ENCODE measurements around the gene TLE2. TPM values are rescaled to one million over a fixed set of nuclear protein-coding genes. Genes with fewer than 3 reads are reported as not detected.

TLE2 gene
- total and polyA plus RNA-seq, 3 donors from 2014 or later: 30.2 to 76.6 (median 70.5) TPM

DNA sequence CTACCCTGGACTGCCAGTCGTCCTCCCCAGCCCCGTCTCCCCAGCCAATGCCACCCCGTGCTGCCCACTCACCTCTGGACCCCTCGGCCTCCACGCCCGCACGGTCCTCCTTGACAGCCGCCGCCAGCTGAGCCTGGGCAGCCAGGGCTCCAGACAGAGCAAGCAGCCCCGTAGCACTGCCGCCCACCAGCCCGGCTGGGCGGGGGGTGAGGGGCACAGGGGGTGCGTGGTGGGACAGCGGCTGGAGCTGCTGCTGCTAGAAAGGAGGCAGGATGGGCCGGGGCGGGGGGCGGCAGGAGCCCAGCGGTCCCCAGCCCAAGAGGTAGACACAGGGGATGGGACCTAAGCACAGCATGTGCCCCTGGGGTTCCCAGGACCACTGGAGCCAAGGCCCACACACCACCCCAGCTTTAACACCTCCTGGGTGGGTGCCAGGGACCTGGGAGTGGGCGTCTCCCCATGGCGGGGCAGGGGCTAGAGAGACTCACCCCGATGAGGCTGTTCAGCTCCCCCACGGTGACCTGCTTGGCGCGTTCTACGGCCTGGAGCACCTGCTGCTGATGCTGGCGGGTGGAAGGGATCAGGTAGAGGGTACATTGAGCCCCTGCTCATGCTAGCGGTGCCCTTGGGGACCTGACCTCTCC is 9.7 kb downstream of the TLE2 start:
- H3K27me3 ChIP-seq: no peaks in the 10 kb centered on the region
- H3K36me3 ChIP-seq (ENCODE audit: low read depth, missing control alignments): no peaks in the 10 kb centered on the region
- DNase-seq: no peak
- no peak overlapping the region for H3K4me3 ChIP-seq
- TF ChIP-seq CTCF (IDR thresholded peaks at IDR 0.05): no peak
- no peak for TF ChIP-seq POLR2A (IDR thresholded peaks at IDR 0.05)
- intact Hi-C loops (cut with DNase I; ENCODE audit: low total_unique reads): no loop called here
- no peaks in the 10 kb centered on the region for H3K9me3 ChIP-seq
- peak overlapping the region; percentile 54 to 64 for H3K27ac ChIP-seq
- WGBS, 2 donors: 90 to 91% methylated on average over 4 to 28 of the region's 28 CpGs
- no peaks in the 10 kb centered on the region for H3K4me1 ChIP-seq

DNA sequence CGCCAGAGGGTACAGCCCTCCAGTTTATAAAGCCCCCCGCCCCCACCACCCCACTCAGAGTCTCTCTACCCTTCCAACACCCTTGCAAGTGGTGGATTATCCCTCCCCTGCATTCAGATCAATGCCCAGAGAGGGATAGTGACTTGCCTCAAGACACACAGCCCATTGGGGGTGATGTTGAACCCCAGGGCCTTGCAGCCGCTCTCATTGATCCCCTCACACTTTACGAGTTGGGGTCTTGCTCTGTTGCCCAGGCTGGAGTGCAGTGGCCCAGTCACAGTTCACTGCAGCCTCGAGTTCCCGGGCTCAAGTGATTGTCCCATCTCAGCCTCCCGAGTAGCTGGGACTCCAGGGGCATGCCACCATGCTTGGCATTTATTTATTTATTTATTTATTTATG is 11.2 kb downstream of the TLE2 start:
- Histone ChIP-seq H3K4me3 (no peak overlapping the region), H3K4me1 (no peaks in the 10 kb centered on the region), H3K9me3 (no peaks in the 10 kb centered on the region), H3K27me3 (no peaks in the 10 kb centered on the region), H3K36me3 (ENCODE audit: low read depth, missing control alignments) (no peaks in the 10 kb centered on the region), H3K27ac (no peak overlapping the region)
- TF ChIP-seq POLR2A (IDR thresholded peaks at IDR 0.05): no peak
- TF ChIP-seq CTCF (IDR thresholded peaks at IDR 0.05): no peak
- 98 to 99% methylated on average over 6 to 7 of the region's 7 CpGs for whole genome bisulfite sequencing, 2 donors
- intact Hi-C loops (cut with DNase I; ENCODE audit: low total_unique reads): no loop called here
- no peak for DNase-seq

DNA sequence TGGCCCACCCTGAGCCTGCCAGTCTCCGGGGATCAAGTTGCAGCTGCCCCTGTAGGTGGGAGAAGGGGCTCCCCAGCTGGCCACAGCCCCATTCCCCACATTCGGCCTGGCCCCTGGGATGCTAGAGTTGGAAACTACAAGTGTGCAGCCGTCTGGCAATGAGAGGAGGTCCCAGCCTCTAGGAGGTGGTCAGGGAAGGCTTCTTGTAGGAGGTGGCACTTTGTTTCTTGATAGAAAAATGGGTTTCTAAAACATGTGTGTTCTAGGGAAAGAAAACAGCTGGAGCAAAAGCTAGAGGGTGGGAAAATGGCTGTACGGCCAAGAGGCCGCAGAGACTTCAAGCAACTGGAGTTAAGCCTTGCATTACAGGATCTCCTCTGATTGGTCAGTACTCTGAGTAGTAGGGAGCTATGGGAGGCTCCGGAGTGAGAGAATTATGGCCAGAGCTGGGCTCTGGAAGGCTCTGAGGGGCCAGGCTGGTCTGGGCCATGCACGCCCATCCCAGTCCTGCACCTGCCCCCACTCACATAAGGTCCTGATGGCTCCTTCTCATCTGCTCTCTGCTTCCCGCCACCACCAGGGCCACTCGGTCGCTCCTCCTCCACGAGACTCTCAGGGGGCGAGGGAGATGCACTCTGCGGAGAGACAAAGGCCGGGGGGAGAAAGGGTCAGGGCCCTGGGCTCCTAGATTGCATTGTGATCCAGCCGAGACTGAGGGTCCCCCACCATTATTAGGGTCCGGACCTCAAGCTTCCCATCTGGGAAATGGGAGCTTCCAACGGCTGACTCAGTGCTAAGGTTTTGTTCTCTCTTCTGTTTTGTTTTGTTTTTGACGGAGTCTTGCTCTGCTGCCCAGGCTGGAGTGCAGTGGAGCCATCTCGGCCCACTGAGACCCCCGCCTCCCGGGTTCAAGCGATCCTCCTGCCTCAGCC is 13.7 kb downstream of the TLE2 start:
- intact Hi-C loops (cut with DNase I; ENCODE audit: low total_unique reads): no loop called here
- no peak for TF ChIP-seq POLR2A (IDR thresholded peaks at IDR 0.05)
- TF ChIP-seq CTCF (IDR thresholded peaks at IDR 0.05): no peak
- Histone ChIP-seq H3K4me3 (no peak overlapping the region), H3K27me3 (no peaks in the 10 kb centered on the region), H3K27ac (no peak overlapping the region), H3K36me3 (ENCODE audit: low read depth, missing control alignments) (no peaks in the 10 kb centered on the region), H3K4me1 (no peaks in the 10 kb centered on the region), H3K9me3 (no peaks in the 10 kb centered on the region)
- no peak for DNase-seq
- 94% methylated on average over 22 of the region's 22 CpGs for WGBS, 2 donors

- WGBS, 2 donors: 98 to 100% methylated on average over 8 of the region's 8 CpGs
- intact Hi-C loops (cut with DNase I; ENCODE audit: low total_unique reads): no loop called here
- H3K4me3 ChIP-seq: no peak overlapping the region
- no peak for DNase-seq
- H3K36me3 ChIP-seq (ENCODE audit: low read depth, missing control alignments): no peaks in the 10 kb centered on the region
- TF ChIP-seq CTCF (IDR thresholded peaks at IDR 0.05) (no peak), POLR2A (IDR thresholded peaks at IDR 0.05) (no peak)
- no peaks in the 10 kb centered on the region for H3K27me3 ChIP-seq
- peaks cover 2% of the 10 kb centered on the region for H3K4me1 ChIP-seq
- H3K9me3 ChIP-seq: no peaks in the 10 kb centered on the region
- H3K27ac ChIP-seq: no peak overlapping the region
These were observed 14.9 kb downstream of the TLE2 start for GRCh38 chr19:3014135-3014534.

Data from testis (tissue), 3 donors.